OCI-LY1 (cell line): Measurements from ENCODE around the gene TLL2.

Experiments
- H2AFZ ChIP-seq: fragments of 200-600 bp; sonication (generic), shearing (Covaris generic); 2 replicates; pipeline ENCODE4 v1.6.0; 2014; ENCODE audit warnings: antibody characterized with exemption, mild to moderate bottlenecking, low read length
- H3F3A ChIP-seq: fragments of 200-600 bp; sonication (generic), shearing (Covaris generic); 2 replicates; pipeline ENCODE4 v1.6.0; 2014; ENCODE audit warnings: mild to moderate bottlenecking, antibody characterized with exemption, low read length, moderate library complexity; ENCODE audit not compliant: insufficient read depth
- H3K27ac ChIP-seq: fragments of 200-600 bp; sonication (generic); 2 replicates; pipeline ENCODE4 v1.5.1; 2014; ENCODE audit warnings: low read length, mixed run types, mild to moderate bottlenecking, low read depth; ENCODE audit not compliant: poor library complexity, severe bottlenecking
- H3K27me3 ChIP-seq: fragments of 200-600 bp; sonication (generic); 2 replicates; pipeline ENCODE4 v1.6.0; 2014; ENCODE audit warnings: antibody characterized with exemption, mild to moderate bottlenecking, low read length, moderate library complexity; ENCODE audit not compliant: insufficient read depth
- H3K36me3 ChIP-seq: fragments of 200-600 bp; sonication (generic); 2 replicates; pipeline ENCODE4 v1.6.1; 2014; ENCODE audit warnings: mild to moderate bottlenecking, antibody characterized with exemption, low read length, moderate library complexity, mixed read lengths; ENCODE audit not compliant: insufficient read depth
- H3K4me1 ChIP-seq: fragments of 200-600 bp; sonication (generic); 2 replicates; pipeline ENCODE4 v1.5.1; 2014; ENCODE audit warnings: mild to moderate bottlenecking, low read length, moderate library complexity; ENCODE audit not compliant: insufficient read depth, severe bottlenecking
- H3K4me2 ChIP-seq: fragments of 200-600 bp; sonication (generic), shearing (Covaris generic); 2 replicates; pipeline ENCODE4 v1.6.1; 2014; ENCODE audit warnings: low read length
- H3K4me3 ChIP-seq: fragments of 200-600 bp; sonication (generic); 2 replicates; pipeline ENCODE4 v1.5.1; 2014; ENCODE audit warnings: low read length, low read depth, mild to moderate bottlenecking, mixed read lengths; ENCODE audit not compliant: poor library complexity, severe bottlenecking
- H3K79me2 ChIP-seq: fragments of 200-600 bp; shearing (Covaris generic); 2 replicates; pipeline ENCODE4 v1.6.1; 2016; ENCODE audit warnings: mixed run types, low read length, mixed read lengths; ENCODE audit not compliant: insufficient read depth
- H3K9ac ChIP-seq: fragments of 200-600 bp; sonication (generic), shearing (Covaris generic); 2 replicates; pipeline ENCODE4 v1.6.1; 2014; ENCODE audit warnings: mild to moderate bottlenecking, low read length, mixed read lengths
- H3K9me2 ChIP-seq: fragments of 200-600 bp; sonication (generic), shearing (Covaris generic); 2 replicates; pipeline ENCODE4 v1.6.1; 2014; ENCODE audit warnings: low read depth, mild to moderate bottlenecking, low read length, mixed read lengths
- H3K9me3 ChIP-seq: fragments of 200-600 bp; shearing (Covaris generic); 2 replicates; pipeline ENCODE4 v1.6.1; 2014; ENCODE audit warnings: low read length, mixed read lengths
- H4K20me1 ChIP-seq: fragments of 200-600 bp; sonication (generic), shearing (Covaris generic); 2 replicates; pipeline ENCODE4 v1.6.0; 2016; ENCODE audit warnings: mild to moderate bottlenecking, low read length; ENCODE audit not compliant: insufficient read depth
- EZH2 ChIP-seq: fragments of 200-600 bp; sonication (generic), shearing (Covaris generic); IDR thresholded peaks from 2 replicates; pipeline ENCODE4 v1.8.0; 2017; ENCODE audit warnings: borderline replicate concordance, mixed run types, mild to moderate bottlenecking, antibody characterized with exemption, low read length, moderate library complexity, mixed read lengths
- TF ChIP-seq, protein P1 (sequence below): fragments of 200-600 bp; sonication (generic), shearing (Covaris generic); IDR thresholded peaks from 2 replicates; pipeline ENCODE4 v1.5.1; 2017; ENCODE audit warnings: mild to moderate bottlenecking, antibody characterized with exemption, low read length, moderate library complexity, mixed read lengths

TLL2 gene

DNA sequence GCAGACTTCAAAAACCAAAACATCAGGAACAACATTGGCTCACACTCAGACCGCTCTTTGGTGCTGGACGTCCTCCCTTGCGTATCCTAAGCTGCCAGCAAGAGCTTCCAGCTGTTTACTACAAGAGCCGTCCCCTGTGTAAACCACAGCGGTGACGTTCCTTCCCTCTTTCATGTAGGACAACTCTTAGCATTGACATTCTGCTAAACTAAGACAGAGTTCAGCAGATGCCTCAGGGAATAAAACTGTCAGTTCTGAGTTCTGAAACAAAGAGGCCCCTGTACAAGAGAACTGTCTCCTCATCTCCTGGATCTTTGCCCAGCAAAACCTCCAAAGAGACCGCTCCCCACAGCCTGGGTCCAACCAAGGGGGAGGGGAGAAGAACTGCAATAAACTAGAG is 97.1 kb downstream of the TLL2 start:
- H3K27me3 ChIP-seq, result no peaks in the 10 kb centered on the region
- H3K4me1 ChIP-seq, result no peaks in the 10 kb centered on the region
- H3K36me3 ChIP-seq, result no peaks in the 10 kb centered on the region
- no peaks in the 10 kb centered on the region for H3F3A ChIP-seq
- H3K9me3 ChIP-seq, result no peaks in the 10 kb centered on the region
- no peak overlapping the region for H3K27ac ChIP-seq
- no peaks in the 10 kb centered on the region for H4K20me1 ChIP-seq
- no peak overlapping the region for H3K4me2 ChIP-seq
- no peak overlapping the region for H3K4me3 ChIP-seq
- H2AFZ ChIP-seq, result no peak overlapping the region
- TF ChIP-seq, protein P1, sequence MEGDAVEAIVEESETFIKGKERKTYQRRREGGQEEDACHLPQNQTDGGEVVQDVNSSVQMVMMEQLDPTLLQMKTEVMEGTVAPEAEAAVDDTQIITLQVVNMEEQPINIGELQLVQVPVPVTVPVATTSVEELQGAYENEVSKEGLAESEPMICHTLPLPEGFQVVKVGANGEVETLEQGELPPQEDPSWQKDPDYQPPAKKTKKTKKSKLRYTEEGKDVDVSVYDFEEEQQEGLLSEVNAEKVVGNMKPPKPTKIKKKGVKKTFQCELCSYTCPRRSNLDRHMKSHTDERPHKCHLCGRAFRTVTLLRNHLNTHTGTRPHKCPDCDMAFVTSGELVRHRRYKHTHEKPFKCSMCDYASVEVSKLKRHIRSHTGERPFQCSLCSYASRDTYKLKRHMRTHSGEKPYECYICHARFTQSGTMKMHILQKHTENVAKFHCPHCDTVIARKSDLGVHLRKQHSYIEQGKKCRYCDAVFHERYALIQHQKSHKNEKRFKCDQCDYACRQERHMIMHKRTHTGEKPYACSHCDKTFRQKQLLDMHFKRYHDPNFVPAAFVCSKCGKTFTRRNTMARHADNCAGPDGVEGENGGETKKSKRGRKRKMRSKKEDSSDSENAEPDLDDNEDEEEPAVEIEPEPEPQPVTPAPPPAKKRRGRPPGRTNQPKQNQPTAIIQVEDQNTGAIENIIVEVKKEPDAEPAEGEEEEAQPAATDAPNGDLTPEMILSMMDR, result no peak
- no peak for TF ChIP-seq EZH2
- no peak overlapping the region for H3K9ac ChIP-seq
- no peaks in the 10 kb centered on the region for H3K9me2 ChIP-seq
- no peaks in the 10 kb centered on the region for H3K79me2 ChIP-seq

DNA sequence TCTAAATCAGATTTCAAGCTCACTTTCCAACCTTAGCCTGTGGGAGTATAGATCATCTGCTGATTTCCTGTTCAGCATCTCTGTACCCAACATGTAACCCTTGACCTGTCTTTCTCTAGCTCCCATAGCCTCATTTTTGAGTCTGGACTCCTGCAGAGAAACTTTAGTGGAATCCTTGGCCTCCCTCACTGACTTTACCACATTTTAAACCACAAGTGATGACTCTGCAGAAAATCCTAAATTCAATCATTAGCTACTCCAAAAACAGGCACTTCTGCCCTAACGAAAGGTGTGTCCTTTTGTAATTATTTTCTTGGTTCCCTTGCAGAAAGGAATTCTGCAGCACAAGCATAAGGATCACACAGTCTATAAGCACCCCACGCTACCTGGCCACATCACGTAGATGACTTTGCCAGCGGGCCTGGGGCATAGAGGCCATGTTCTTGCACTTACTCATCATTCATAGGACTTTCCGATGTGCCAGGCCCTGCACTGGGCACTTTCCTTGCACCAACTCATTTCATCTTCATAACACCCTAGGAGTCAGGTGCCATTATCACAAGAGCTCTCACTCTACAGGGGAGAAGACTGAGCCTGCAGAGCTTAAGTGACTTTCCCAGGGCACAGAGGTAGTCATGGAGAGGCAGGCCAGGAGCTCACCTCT is 97.7 kb downstream of the TLL2 start:
- no peaks in the 10 kb centered on the region for H3K36me3 ChIP-seq
- no peaks in the 10 kb centered on the region for H3K9me3 ChIP-seq
- no peak for TF ChIP-seq EZH2
- TF ChIP-seq, protein P1, result no peak
- H3K79me2 ChIP-seq, result no peaks in the 10 kb centered on the region
- no peak overlapping the region for H3K9ac ChIP-seq
- H3K4me3 ChIP-seq, result no peak overlapping the region
- no peak overlapping the region for H3K27ac ChIP-seq
- no peaks in the 10 kb centered on the region for H4K20me1 ChIP-seq
- H3K9me2 ChIP-seq, result no peaks in the 10 kb centered on the region
- H3K27me3 ChIP-seq, result no peaks in the 10 kb centered on the region
- H3K4me2 ChIP-seq, result no peak overlapping the region
- H3F3A ChIP-seq, result no peaks in the 10 kb centered on the region
- H3K4me1 ChIP-seq, result no peaks in the 10 kb centered on the region
- no peak overlapping the region for H2AFZ ChIP-seq

DNA sequence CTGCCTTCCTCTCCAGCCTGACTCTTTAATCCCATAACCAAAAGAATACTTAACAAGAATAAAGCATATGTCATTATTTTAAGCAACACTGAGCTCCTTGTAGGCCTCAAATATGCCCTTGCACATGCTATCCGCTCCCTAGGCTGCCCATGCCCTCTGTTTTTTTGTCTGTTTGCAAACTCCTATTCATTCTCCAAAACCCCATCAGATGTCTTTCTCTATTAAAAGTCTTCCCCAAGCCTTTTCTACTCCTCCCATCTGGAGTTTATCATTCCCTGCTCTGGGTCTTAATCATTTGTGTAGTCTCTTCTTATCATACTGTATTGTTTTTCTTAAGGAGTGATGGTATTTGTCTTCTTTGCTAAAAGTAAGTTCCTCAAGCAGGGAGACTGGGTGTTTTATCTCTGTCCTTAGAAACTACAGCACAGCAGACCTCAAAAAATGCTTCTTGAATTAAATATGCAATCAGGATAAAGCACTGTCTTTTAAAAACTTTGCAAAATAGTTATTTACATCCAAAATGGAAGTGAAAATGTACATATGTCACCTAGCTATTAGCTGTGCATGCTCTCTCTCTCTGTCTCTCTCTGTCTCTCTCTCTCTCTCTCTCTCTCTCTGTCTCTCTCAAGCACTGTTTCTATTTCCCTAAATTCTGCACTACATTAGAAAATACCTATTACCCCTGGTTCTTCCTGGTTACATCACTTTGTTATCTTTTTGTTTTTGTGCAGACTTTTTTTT is 98.4 kb downstream of the TLL2 start:
- Histone ChIP-seq H3K27me3 (no peaks in the 10 kb centered on the region), H3F3A (no peaks in the 10 kb centered on the region), H3K9ac (no peak overlapping the region), H4K20me1 (no peaks in the 10 kb centered on the region), H3K9me3 (no peaks in the 10 kb centered on the region), H3K36me3 (no peaks in the 10 kb centered on the region), H3K79me2 (no peaks in the 10 kb centered on the region), H3K4me2 (no peak overlapping the region), H3K9me2 (no peaks in the 10 kb centered on the region), H3K4me1 (no peaks in the 10 kb centered on the region), H3K27ac (no peak overlapping the region), H2AFZ (no peak overlapping the region), H3K4me3 (no peak overlapping the region)
- TF ChIP-seq, protein P1, result no peak
- TF ChIP-seq EZH2, result no peak
